ENCODE data around the gene MORF4L2.

MORF4L2 gene, protein sequence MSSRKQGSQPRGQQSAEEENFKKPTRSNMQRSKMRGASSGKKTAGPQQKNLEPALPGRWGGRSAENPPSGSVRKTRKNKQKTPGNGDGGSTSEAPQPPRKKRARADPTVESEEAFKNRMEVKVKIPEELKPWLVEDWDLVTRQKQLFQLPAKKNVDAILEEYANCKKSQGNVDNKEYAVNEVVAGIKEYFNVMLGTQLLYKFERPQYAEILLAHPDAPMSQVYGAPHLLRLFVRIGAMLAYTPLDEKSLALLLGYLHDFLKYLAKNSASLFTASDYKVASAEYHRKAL

DNA sequence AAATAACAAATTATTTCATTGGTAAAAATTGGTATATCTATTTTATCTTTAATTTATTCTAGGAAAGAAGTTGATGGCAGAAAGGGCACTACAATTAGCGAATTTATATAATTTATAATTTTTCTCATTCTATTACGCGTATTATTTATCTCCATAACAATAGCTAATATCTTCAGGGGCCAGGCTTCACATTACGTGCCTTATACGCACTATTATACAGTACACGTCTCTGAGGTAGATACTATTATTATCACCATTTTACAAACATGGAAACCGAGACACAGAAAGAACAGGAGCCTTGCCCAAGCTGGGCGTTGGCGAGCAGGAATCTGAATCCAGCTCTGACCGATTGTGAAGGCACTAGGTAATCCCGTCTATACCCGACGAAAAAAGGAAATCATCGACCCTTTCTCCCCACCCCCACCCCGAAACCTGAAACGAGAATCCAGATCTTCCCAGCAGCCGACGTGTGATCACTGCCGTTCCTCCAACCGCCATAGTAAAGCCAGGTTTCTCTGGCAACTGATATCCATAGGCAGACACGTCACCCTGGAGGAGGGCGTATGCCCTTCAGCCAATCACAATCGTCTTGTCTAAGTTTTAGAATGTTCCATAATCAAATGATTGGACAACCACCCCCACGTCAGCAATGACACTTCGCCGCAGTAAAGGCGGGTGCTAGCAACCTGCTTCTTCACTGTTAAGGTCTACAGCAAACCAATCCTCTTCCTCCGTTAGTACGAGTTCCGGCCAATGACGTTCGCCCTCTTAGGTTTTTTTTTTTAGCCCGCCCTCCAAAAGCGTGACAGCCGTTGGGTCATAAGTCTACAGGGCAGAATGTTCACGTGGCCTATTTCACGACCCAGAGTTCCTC is at the start of gene MORF4L2:
MORF4L2 (minus strand) TSS at position 501 of the 874 bp plus-strand sequence. CDS start 9,672 bp downstream, outside the sequence.
- peak; percentile 62 for DNase-seq (ENCODE audit: low spot score)

DNA sequence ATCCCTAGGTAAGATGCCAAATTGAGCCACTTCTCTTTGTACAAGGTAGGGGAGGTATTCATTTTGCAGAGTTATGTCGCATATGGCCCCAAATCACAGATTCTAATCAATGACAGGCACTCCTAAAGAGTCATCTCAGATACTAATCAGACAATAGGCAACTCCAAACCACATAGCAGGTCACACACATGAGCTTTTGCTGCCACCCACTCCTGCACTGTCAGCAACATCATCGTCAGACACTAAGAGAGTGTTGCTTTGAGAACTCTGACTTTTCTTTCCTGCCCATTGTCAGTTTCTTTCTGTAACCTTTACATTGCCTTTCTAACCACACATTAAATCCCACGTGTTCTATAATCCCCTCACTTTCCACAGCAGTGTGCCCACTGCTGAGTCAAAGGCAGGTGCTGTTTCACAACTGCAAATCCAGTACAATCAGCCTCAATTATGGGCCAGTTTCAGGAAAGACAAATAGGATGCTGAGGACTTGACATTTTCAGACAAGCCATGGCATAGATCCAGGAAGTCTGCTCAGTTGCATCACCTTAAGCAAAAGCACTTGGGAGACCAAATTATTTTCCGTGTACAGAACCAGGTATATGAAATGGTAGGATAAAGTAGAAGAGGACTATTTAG is 47.7 kb upstream of the MORF4L2 start:
- no peak for DNase-seq (ENCODE audit: low spot score)

DNA sequence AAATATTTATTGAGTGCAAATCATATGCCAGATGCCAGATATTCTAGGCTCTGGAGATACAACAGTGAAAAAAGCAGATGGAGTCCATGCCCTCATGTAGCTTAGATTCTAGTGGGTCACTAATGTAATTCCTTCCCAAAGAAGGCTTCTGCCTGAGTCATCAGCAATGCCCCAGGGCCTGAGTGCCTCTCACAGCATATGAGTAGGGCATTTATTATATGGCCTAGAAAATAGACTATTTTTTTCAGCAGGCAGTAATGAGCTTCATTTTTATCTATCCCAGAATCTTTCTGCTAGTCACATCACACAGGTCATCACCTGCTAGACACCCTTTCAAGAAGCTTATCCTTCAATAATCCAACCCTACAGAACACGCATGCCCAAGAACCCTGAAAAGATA is 46.5 kb upstream of the MORF4L2 start:
- DNase-seq (ENCODE audit: low spot score), result no peak

DNA sequence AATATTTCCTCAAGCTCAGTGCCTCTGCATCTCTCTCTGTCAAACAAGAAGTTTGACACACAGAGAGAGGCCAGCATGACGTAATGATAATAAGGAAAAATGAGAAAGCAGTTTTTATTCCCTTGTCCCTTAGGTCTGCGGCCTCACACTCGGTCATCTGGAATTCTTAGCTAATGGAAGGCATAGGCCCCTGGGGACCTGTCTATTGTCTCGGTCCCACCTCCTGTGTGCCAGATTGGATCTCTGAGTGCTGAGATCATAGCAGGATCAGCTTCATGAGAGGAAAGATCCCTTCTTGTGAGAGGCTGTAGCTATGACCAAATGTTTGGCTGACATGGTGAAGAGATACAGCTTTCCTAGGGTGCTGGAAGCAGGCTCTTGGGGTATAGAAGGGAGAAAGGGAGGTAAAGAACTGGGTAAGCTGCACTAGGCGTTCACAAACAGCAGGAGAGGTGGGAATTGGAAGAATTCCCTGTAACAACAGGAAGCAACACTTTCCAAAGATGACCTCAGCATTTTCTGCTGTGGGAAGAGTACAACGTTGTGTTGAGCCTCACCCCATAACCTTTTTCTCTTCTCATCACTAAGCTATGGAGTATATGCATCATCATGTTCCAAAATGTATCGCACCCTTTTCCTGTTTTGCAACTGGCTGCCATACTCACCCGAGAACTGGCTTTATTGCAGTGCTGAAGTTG is 44.4 kb upstream of the MORF4L2 start:
- no peak for DNase-seq (ENCODE audit: low spot score)

DNA sequence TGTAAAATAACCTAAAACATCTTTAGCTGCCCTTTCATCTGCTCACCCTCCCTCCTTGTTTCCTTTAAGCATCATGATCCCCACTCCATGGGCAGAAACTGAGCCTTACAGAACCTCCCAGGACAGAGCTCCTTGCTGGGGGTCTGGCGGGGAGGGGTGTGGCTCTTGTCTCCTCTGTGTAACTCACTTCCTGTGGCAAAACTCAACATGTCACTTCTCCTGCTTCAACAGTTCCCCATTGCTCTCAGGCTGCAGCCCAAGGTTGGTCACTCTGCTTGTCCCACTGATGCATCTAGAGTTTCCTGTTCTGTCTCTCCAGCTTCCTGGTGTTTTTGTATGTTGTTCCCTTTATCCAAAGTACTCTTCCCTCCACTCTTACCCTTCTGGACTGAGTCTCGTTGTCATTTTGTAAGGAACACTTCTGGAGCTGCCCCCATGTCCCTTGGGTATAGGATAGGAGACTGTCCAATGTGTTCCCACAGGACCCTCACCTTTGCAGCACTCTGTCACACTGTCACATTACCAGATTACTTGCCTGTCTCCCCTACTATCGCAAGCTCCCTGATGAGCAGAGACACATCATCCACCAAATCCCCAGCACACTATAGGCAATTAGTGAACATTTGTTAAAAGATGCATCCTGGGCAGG is 43.8 kb upstream of the MORF4L2 start:
- no peak for DNase-seq (ENCODE audit: low spot score)

DNA sequence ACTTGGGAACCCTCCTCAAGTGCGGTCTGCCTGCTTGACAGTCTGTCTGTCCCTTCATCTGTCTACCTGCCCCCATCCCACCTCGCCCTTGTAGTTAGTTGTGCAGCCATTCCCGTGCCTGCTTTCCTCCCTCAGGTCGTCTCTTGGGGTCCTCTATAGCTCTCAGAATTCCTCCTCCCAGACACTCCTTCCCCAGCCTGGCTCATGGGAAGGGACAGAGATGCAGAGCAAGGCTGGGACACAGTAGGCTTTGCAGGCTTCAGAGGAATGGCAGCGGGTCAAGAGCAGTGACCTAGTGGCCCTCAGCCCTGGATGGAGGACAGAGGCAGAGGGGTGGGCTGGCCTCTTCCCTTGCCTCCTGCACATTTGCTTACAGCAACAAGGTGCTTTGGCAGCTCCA is 42.5 kb upstream of the MORF4L2 start:
- no peak for DNase-seq (ENCODE audit: low spot score)

DNA sequence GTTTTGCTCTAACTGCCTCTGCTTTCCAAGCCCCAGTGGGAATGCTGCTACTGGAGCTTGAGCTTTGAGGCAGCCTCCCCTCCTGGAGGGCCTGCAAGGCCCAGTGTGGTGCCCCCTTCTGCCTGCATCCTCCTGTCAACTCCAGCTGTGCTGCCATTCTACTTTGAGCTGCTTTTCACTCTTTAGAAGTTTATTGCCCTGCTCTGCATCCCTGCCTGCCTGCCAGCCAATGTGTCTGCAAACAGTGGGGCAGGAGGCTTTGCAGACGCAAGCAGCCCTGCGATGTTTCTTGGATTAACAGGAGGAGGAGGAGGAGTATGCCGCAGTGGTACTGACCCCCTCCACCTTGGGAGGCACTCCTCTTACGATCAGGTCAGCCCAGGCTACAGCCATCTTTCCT is 40.6 kb upstream of the MORF4L2 start:
- no peak for DNase-seq (ENCODE audit: low spot score)

DNA sequence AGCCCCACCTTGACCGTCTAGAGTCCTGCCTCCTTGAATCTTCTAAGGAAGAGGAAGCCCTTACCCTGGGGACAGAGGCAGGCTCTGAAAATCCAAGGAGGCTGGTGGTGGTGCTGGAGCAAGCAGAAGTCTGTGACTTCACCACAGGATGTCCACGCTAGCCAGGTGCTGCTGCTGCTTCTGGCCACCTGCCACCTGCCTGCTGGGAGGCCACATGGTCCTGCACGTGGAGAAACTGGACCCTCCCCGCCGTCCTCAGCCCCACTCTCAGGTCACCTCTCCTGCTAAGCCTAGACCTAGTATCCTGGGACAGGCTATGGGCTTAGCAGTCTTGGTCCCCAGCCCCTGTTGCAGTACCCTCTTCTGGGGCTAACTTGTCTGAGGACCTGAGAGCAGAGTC is 40.0 kb upstream of the MORF4L2 start:
- DNase-seq (ENCODE audit: low spot score), result no peak

DNA sequence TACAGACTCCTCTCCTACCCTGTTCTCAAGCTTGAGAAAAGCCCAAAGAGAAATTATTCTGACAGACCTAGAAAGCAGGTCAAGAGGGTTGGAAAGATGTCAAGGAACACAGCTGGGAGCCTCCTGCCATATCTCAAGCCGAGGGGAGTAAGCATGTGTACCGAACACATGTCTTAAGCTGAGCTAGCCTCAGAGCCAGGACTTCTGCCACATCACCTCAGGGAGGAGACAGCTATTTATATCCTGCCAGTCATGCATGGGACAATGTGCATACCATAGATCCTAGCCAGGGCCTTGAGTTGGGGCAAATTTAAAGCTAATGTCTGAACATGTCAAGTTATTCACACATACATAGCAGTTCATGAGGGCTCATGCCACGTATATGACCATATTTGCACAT is 36.0 kb upstream of the MORF4L2 start:
- no peak for DNase-seq (ENCODE audit: low spot score)

DNA sequence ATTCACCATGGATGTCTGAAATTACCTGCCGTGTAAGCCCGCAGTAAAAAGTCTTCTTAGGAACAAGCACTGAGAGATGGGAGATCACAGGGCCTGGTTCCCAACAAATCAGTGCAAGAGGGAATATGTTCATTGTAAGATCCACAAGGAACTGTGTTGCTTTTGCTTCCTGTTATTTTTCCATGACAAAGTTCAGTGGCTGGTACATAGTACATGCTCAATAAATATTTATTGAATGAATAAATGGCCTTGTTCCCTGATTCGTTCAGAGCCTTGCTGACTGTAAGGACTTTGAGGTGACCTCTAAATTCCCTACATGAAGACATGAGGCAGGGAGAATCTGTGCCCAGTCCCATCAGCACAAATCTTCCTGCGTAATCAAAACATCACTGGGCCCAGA is 31.6 kb upstream of the MORF4L2 start:
- no peak for DNase-seq (ENCODE audit: low spot score)

DNA sequence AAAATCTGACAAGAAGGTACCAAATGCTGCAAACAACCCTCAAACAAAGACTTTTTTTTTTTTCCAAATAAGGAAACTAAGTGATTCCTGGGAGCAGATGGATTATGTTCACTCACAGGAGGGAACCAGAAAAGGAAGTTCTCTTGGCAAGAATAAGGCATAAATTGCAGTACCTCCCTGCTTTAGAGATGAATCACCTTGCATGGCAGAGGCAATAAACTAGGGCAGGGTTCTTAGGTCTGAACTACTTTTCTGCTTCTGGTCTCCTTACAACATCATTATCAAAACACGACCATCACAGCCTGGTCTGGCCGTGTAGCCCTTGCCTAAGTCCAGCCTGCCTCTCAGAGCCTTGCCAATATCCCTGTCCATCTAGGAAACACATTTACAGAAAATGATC is 30.5 kb upstream of the MORF4L2 start:
- no peak for DNase-seq (ENCODE audit: low spot score)

DNA sequence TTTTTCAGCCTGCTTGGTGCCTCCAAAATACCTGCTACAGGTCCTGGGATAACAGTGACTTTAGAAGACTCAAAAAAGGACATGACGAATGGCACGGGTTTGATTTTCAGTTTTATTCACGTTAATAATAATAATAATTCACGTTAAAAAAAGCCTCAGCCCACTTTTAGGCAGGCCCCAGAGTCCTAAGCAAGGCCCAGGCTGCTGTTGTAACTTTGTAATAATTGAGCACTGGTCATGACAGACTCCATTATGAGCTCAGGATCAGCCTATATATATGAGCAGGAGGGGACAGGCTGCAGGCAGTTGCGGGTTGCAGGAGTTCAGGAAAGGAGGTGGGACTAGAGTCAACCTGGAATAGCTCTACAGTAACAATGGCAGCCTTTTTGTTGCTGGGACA is 24.1 kb upstream of the MORF4L2 start, which contains the start of gene TMEM31:
TMEM31 (plus strand) TSS at position 301 of the 400 bp plus-strand sequence. CDS start 1,350 bp downstream, outside the sequence.
- DNase-seq (ENCODE audit: low spot score), result no peak

DNA sequence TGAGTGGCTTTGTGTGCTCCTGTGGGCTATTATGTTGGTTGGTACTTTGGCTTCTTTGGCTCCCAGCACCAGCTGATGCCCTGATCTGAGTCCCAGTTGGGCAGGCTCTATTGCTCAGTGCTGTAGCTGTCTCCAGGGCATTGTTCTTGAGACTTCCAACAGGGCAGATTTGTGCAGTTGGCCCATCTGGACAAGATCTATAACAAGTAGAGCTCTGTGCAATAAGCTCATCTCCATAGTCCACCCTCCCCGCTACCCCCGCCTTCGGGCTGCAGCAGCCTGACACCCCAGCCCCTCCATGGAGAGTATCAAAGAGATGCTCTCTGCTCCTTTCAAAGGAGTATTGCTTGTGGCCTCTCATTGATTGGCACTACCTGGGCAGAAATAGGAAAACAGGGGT is 18.4 kb upstream of the MORF4L2 start:
- no peak for DNase-seq (ENCODE audit: low spot score)

DNA sequence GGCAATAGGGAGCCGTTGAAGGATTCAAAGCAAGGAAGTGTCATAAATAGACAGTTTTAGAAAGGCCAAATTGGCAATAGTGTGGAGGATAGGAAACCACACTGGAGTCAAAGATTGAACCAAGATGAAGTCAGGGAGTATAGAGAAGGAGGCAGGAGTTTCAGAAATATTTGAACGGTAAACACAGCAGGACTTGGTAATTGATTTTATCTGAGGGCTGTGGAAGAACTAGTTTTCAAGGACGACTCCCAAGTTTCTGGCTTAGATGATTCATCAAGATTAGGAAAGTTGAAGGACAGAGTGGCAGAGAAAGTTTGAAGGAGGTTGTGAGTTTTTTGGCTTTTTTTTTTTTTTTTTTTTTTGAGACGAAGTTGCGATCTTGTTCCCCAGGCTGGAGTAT is 12.7 kb upstream of the MORF4L2 start:
- no peak for DNase-seq (ENCODE audit: low spot score)

DNA sequence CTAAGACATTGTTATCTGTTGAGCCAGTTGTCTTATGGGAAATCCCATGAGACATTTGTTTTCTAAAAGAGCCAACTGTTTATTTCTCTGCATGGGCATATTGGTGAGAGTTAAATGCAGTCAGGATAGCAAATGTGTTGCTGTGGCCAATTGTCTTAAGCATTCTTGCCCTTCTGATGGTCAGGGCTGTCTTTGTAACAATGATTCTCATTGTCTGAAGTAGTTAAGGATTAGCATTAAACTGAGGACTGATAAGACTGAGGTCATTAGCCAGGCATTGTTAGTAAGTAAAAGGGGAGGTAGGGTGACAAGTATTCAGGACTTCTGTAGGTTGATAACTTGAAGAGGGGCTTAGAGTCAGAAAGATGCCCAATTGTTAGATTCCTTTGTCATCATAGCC is 11.2 kb upstream of the MORF4L2 start:
- DNase-seq (ENCODE audit: low spot score), result no peak

DNA sequence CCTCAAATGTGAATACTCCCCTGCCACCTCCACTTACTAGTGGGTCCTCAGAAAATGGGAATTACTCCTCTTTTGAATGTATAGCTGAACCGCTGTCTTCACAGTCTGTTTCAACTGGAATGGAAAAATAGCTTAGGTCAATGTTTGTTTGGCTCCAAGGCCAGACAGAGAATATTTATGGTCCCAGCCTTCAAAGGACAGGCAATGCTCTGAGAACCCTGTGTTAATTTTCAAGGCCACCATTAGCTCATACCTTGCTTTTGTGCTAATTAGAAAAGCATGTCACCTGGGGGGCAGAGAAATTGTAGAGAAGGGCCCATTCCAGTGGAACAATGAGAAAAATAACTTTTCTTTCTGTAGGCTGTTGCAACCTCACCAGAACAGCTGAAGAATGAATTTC is 4.6 kb upstream of the MORF4L2 start:
- DNase-seq (ENCODE audit: low spot score), result no peak

DNA sequence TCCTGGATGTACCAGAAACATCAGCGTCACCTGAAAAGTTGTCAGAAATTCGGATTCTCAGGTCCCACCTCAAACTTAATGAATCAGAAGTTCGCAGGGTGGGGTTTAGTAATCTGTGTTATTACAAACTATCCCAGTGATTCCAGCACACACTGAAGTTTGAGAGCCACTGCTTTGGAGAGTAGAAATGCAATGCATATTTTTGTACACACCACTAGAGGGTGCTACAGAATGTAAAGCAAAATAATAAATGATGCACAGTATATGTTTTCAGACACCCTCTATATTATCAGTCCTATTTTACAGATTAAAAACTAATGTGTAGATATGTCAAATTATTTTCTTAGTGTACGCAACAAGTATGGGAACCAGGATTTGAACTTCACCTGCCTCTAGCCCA is 2.4 kb upstream of the MORF4L2 start:
- DNase-seq (ENCODE audit: low spot score), result no peak

DNA sequence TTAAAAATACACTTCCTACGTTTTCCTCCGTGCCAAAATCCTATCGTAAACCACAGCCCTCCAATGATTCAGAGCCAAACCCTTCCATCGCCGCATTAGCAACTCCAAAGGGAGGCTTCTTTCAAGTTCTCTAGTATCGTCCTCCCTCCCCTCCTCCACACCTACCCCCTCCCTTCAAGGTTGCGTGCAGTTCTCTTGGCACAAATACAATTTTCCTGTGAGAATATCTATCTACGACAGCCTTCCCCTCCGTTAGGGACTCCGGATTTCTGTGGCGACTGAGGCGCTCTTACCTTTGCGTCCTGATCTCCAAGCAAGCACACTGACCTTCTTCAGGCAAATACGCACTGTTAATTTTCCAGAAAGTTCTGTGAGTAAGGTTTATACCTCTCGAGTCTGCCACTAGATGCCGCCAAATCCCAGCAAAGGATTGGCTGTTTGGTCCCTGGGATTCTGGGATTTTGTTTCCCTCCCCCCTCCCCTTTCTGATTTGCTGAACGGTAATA is 1.2 kb upstream of the MORF4L2 start:
- DNase-seq (ENCODE audit: low spot score), result peak; percentile 36

DNA sequence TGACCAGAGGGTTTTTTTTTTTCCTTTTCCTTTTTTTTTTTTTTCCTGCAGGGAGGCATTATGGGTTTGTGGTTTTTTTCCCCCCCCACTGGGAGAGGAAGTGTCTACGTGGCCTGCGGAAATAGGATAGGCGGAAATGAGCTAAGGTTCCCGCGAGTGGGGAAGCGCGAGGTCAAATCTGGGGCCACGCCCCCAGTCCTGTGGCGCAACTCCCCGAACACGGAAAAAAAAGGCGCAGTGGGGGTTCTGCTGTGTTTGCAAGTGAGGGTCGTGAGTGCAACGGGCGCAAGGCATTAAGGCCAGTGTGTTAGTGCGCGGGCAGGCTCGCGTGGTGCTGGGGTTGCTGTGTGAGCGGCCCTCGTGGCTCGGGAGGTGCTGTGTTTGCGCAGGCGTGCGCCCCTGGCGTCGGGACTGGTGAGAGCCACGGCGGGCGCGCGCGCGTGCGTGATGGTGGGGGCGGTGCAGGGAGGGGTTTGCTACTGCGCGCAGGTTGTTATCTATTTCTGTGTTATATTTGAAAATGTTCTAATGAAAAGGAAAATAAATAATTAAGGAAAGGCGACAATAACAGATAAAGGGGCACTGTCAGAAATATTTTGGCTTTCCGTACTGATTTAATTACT is 685 bp upstream of the MORF4L2 start:
- DNase-seq (ENCODE audit: low spot score), result peak; percentile 33

DNA sequence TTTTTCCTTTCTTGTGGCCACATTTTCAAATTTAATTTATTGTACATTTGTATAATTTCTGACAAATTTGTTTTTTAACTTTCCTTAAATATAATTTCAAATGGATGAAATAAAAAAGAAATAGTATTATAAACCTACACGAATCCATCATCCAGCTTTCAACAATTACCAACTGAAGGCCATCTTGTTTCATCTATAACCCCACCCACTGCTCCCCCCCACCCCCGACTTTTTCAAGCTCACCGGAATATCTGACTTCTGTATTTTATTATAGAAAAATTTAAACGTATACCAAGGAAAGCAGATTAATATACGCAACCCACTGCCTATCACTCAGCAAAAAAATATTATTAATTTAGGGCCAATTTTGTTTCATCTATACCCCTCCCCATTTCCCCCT is 1.1 kb downstream of the MORF4L2 start:
- DNase-seq (ENCODE audit: low spot score), result no peak

DNA sequence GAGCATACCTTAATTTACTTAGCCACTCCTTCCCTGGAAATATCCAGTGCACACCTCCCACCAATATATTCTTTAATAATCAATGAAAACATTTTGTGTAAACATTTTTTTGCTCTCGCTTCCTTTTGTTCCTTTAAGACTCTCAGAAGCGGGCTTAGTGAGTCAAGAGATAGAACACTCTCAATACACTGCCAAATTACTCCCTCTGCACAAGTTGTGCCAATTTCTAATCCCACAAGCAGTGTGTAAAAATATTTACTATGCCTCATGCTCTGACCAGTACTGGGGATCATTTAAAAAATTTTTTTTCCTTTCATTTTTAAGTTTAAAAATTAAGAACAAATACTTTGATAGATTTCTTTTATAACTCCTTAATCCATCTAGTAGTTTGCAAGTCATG is 5.1 kb downstream of the MORF4L2 start:
- no peak for DNase-seq (ENCODE audit: low spot score)
